GM23248 (cell line): ENCODE data around the gene SLC4A5. TPM values are rescaled to one million over a fixed set of nuclear protein-coding genes. Genes with fewer than 3 reads are reported as not detected.
A peak's percentile ranks its signal among the peaks of the same experiment; 100 is the strongest.

Experiments
- DNase-seq: peaks from one replicate; pipeline ENCODE4 v3.0.0-alpha.2; 2015
- H2AFZ ChIP-seq: fragments of 200-600 bp; sonication (generic); 2 replicates; pipeline ENCODE4 v1.6.1; 2016; ENCODE audit warnings: antibody characterized with exemption
- H3F3A ChIP-seq: fragments of 200-600 bp; sonication (generic); 2 replicates; pipeline ENCODE4 v1.6.1; 2016; ENCODE audit warnings: mild to moderate bottlenecking, antibody characterized with exemption, mixed run types; ENCODE audit not compliant: insufficient read depth
- H3K27ac ChIP-seq: fragments of 200-600 bp; sonication (generic); 2 replicates; pipeline ENCODE4 v1.5.1; 2016; ENCODE audit warnings: mild to moderate bottlenecking
- H3K27me3 ChIP-seq: fragments of 200-600 bp; sonication (generic); replicated peaks from 2 replicates; pipeline ENCODE4 v1.6.1; 2016; ENCODE audit warnings: mild to moderate bottlenecking; ENCODE audit not compliant: insufficient read depth
- H3K36me3 ChIP-seq: fragments of 200-600 bp; sonication (generic); 2 replicates; pipeline ENCODE4 v1.6.1; 2016; ENCODE audit warnings: low read depth, mild to moderate bottlenecking
- H3K4me1 ChIP-seq: fragments of 200-600 bp; sonication (generic); 2 replicates; pipeline ENCODE4 v1.6.1; 2016; ENCODE audit warnings: mild to moderate bottlenecking; ENCODE audit not compliant: insufficient read depth
- H3K4me2 ChIP-seq: fragments of 200-600 bp; sonication (generic); one replicate; pipeline ENCODE4 v1.6.1; 2016; ENCODE audit warnings: mild to moderate bottlenecking; ENCODE audit not compliant: unreplicated experiment
- H3K4me3 ChIP-seq: fragments of 200-600 bp; sonication (generic); 2 replicates; pipeline ENCODE4 v1.5.1; 2016; ENCODE audit warnings: mild to moderate bottlenecking
- H3K79me2 ChIP-seq: fragments of 200-600 bp; sonication (generic); 2 replicates; pipeline ENCODE4 v1.6.1; 2016; ENCODE audit warnings: mild to moderate bottlenecking; ENCODE audit not compliant: insufficient read depth
- H3K9ac ChIP-seq: fragments of 200-600 bp; sonication (generic); 2 replicates; pipeline ENCODE4 v1.6.1; 2016; ENCODE audit warnings: mild to moderate bottlenecking
- H3K9me2 ChIP-seq: fragments of 200-600 bp; sonication (generic); 2 replicates; pipeline ENCODE4 v1.6.1; 2016; ENCODE audit warnings: mixed run types, mild to moderate bottlenecking, moderate library complexity; ENCODE audit not compliant: insufficient read depth
- H3K9me3 ChIP-seq: fragments of 200-600 bp; sonication (generic); one replicate; pipeline ENCODE4 v1.6.1; 2017; ENCODE audit warnings: low read depth
- H4K20me1 ChIP-seq: fragments of 200-600 bp; sonication (generic); 2 replicates; pipeline ENCODE4 v1.6.0; 2016; ENCODE audit not compliant: insufficient read depth
- EZH2 ChIP-seq: fragments of 200-600 bp; sonication (generic); IDR thresholded peaks from 2 replicates; pipeline ENCODE4 v1.6.1; 2018; ENCODE audit warnings: antibody characterized with exemption, mild to moderate bottlenecking; ENCODE audit not compliant: insufficient read depth, poor library complexity, severe bottlenecking
- EZH2phosphoT487 ChIP-seq: fragments of 200-600 bp; sonication (generic); IDR thresholded peaks from 2 replicates; pipeline ENCODE4 v1.6.1; 2018; ENCODE audit warnings: antibody characterized with exemption, moderate library complexity, mild to moderate bottlenecking, low read depth; ENCODE audit not compliant: insufficient read depth
- WGBS, 2 experiments: methylation state at CpG; one replicate each; pipeline ENCODE4 v1.1.6; 2015 to 2017; ENCODE audit warnings: low lambda C conversion rate in 2 of 2, low coverage in 1 of 2; ENCODE audit errors: missing lambda C conversion rate in 2 of 2; 5-methylcytosine and 5-hydroxymethylcytosine counted together
- in situ Hi-C: fragments of 300-500 bp; cut with MboI; formaldehyde crosslinking; loops from 2 replicates; pipeline ENCODE4 v1.15.0; 2020
- polyA plus RNA-seq: library from polyadenylated mRNA; unstranded; fragments of >200 nt; fragmentation: Nextera tagmentation; extraction: Ambion mirVana; gene quantifications from 2 replicates; pipeline ENCODE4 v1.2.1, GENCODE V29; 2016
- total RNA-seq: library from RNA; depleted of rRNA; stranded (reverse); fragments of >200 nt; shearing (Covaris generic); gene quantifications from 2 replicates; pipeline ENCODE4 v1.2.3, GENCODE V29; 2014

SLC4A5 gene
- total and polyA plus RNA-seq, 2 experiments from 2014 or later = 0.32 to 0.35 TPM

DNA sequence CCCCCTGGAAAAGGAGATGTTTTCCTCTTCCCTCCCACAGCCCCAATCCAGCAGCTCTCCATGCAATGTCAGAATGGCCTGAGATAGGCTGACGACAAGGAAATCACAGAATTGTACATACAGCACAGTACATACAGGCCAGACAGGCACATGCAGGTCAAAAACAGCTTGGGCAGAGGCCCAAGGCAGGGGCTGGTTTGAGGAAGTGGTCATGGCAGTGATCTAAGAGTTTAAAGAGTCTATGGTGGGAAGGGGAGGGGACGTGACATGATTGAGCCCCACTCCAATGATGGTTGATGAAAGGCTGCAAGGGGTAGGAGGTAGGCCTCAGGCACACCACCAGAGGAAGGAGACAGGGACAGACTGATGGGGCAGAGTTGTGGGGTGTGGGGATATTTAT is 32.6 kb upstream of the SLC4A5 start:
- Histone ChIP-seq H3K4me1 (peaks cover 23% of the 10 kb centered on the region), H3K36me3 (peaks cover 8% of the 10 kb centered on the region; the same call in 1 of the 2 replicates), H2AFZ (no peak overlapping the region), H3K9me3 (no peaks in the 10 kb centered on the region), H3K4me3 (no peak overlapping the region), H3K79me2 (peaks cover 81% of the 10 kb centered on the region), H4K20me1 (no peaks in the 10 kb centered on the region), H3K9me2 (no peaks in the 10 kb centered on the region), H3K4me2 (no peak overlapping the region), H3K27ac (no peak overlapping the region), H3F3A (0 out of 2 replicates have a peak, but pooled peaks cover 4% of the 10 kb centered on the region), H3K27me3 (no peaks in the 10 kb centered on the region), H3K9ac (no peak overlapping the region)
- DNase-seq = no peak
- WGBS, 2 experiments = 83 to 95% methylated on average over 2 of the region's 2 CpGs
- no peak for TF ChIP-seq EZH2
- TF ChIP-seq EZH2phosphoT487 = no peak
- in situ Hi-C loops = no loop called here

DNA sequence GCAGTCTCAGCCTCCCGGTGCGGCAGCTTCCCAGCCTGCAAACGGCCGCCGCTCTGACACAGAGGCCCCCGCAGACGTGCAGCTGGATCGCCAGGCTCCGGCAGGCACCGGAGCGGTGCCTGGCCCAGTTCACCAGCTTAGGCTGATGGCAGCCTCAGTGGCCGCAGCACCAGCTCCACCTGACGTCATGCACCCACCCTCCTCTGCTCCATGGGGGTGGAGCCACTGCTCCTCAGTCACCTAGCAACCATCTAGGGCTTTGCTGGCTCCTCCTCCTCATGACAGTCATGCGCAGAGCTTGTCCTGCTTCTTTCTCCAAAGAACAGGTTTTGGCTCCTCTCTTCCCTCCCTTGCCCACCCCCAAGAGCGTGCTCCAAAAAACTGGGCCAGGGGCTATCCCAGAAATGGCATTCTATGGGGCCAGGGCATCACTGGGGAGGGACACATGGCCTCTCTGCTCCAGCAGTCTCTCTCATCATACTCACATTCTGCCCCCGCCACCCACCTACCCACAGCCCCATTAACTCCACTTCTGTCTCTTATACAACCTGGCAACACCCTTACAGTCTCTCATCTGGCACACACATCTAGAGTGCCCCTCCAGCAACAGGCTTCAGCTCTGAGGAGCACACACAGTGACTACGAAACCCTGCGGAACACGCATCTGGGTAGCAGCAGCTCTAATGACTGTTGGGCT is 31.4 kb upstream of the SLC4A5 start:
- H3K36me3 ChIP-seq = peaks cover 17% of the 10 kb centered on the region; the same call in 1 of the 2 replicates
- no peak overlapping the region for H3K9ac ChIP-seq
- TF ChIP-seq EZH2phosphoT487 (no peak), EZH2 (no peak)
- no peaks in the 10 kb centered on the region for H3K27me3 ChIP-seq
- H3K9me2 ChIP-seq = no peaks in the 10 kb centered on the region
- no peaks in the 10 kb centered on the region for H3F3A ChIP-seq
- no peak overlapping the region for H3K4me3 ChIP-seq
- peak; percentile 50 for DNase-seq
- in situ Hi-C loops = no loop called here
- H3K27ac ChIP-seq = no peak overlapping the region
- no peaks in the 10 kb centered on the region for H3K9me3 ChIP-seq
- peaks cover 70% of the 10 kb centered on the region for H3K79me2 ChIP-seq
- no peak overlapping the region for H3K4me2 ChIP-seq
- no peak overlapping the region for H2AFZ ChIP-seq
- H3K4me1 ChIP-seq = peaks cover 14% of the 10 kb centered on the region
- WGBS, 2 experiments = 70 to 73% methylated on average over 19 of the region's 19 CpGs
- no peaks in the 10 kb centered on the region for H4K20me1 ChIP-seq

DNA sequence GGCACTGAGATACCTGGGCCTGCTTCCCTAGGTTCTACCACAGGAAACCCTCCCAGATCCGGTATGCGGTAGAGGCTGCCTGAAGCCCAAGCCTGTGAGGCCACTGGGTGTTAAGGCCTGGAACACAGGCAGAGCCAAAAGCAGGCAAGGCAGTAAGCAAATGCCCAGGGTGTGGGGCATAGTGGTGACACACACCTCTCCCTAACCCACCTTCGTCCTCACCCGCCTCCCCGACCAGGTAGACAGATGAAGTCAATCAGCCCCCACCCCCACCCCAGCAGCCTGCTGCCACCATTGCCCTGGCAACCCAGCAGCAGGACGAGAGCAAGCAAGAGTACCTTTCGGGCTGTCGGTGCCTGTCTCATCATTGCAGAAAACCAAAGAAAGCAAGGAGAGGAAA is 30.8 kb upstream of the SLC4A5 start:
- no peaks in the 10 kb centered on the region for H3K9me3 ChIP-seq
- H3K9me2 ChIP-seq = no peaks in the 10 kb centered on the region
- no peak overlapping the region for H3K4me3 ChIP-seq
- H3F3A ChIP-seq = no peaks in the 10 kb centered on the region
- no peak overlapping the region for H3K27ac ChIP-seq
- H3K79me2 ChIP-seq = peaks cover 63% of the 10 kb centered on the region
- H3K4me1 ChIP-seq = peaks cover 7% of the 10 kb centered on the region
- peaks cover 17% of the 10 kb centered on the region; the same call in 1 of the 2 replicates for H3K36me3 ChIP-seq
- WGBS, 2 experiments = 86 to 88% methylated on average over 8 of the region's 8 CpGs
- no peak overlapping the region for H3K4me2 ChIP-seq
- in situ Hi-C loops = no loop called here
- H3K27me3 ChIP-seq = no peaks in the 10 kb centered on the region
- no peak overlapping the region for H3K9ac ChIP-seq
- H2AFZ ChIP-seq = no peak overlapping the region
- H4K20me1 ChIP-seq = no peaks in the 10 kb centered on the region
- TF ChIP-seq EZH2 (no peak), EZH2phosphoT487 (no peak)
- no peak for DNase-seq

DNA sequence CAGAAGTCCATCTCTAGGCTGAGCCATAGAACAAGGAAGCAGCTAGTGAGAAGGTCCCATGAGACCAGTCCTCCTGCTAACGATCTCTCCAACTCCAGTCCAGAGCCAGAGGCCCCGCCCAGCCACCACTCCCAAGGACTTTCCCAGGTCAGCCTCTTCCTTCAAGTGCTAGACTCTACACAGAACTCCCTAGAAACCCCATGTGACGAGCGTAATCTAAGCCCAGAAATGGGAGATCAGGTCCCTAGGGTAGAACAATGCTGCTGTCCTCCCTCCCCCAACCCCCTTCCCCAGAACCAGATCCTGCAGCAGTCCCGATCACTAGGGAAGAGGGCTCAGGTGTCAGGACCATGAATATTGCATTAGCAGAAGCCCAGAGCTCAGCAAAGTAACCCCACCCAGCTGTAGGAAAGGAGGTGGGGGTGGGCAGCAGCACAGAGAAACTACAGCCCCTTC is 30.0 kb upstream of the SLC4A5 start:
- DNase-seq = peak; percentile 49
- Histone ChIP-seq H3K79me2 (peaks cover 55% of the 10 kb centered on the region), H3K9me3 (no peaks in the 10 kb centered on the region), H2AFZ (no peak overlapping the region), H3K4me2 (no peak overlapping the region), H3K27ac (no peak overlapping the region), H3K9ac (no peak overlapping the region), H3K4me1 (no peaks in the 10 kb centered on the region; the same call in 1 of the 2 replicates), H4K20me1 (no peaks in the 10 kb centered on the region), H3K9me2 (no peaks in the 10 kb centered on the region), H3K4me3 (no peak overlapping the region), H3K27me3 (no peaks in the 10 kb centered on the region), H3F3A (no peaks in the 10 kb centered on the region), H3K36me3 (peaks cover 21% of the 10 kb centered on the region; the same call in 1 of the 2 replicates)
- 75 to 79% methylated on average over 5 of the region's 5 CpGs for WGBS, 2 experiments
- in situ Hi-C loops = no loop called here
- TF ChIP-seq EZH2 (no peak), EZH2phosphoT487 (no peak)
